ENCODE results near the gene CDK14. TPM values are rescaled to one million over a fixed set of nuclear protein-coding genes. Genes with fewer than 3 reads are reported as not detected.

Gene CDK14
- total and polyA plus RNA-seq, 10 of the 15 experiments (the other 5 are each of a cell fraction or from before 2014, with no cell fraction given), result 6.5 to 61.3 (median 24.2) TPM

DNA sequence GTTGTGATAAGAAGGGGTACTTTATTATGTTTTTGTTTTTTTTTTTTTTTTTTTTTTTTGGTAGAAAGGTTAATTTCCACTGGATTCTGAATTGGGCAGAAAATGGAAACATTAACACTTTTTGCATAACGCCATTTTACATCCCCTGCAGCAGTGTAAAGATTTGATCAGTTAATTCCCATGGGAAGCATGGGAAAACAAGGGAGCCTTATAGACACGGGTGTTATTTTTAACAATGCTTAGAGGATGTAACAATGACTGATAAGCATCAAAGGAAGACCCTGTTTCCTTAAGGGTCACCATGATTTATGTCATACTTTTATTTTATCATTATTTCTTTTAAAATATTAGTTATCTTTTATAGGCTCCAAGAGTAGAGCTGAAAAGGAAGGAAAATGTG lies 140.2 kb downstream of the CDK14 start:
- no peak for TF ChIP-seq POLR2AphosphoS5 (IDR thresholded peaks at IDR 0.05; ENCODE audit: low read length)
- TF ChIP-seq SREBF1 (IDR thresholded peaks at IDR 0.05; ENCODE audit: low read length), result no peak
- TF ChIP-seq HDAC6 (IDR thresholded peaks at IDR 0.05; ENCODE audit: unreplicated experiment), result no peak
- Histone ChIP-seq H3K27ac (ENCODE audit: control insufficient read depth, insufficient read depth) (peak overlapping the region; percentile 81), H4K20me1 (ENCODE audit: control insufficient read depth, insufficient read depth) (no peaks in the 10 kb centered on the region), H2AFZ (ENCODE audit: control insufficient read depth, low read depth, low read length) (no peak overlapping the region), H3K9ac (ENCODE audit: control insufficient read depth, insufficient read depth, low read length) (no peak overlapping the region), H3K4me1 (ENCODE audit: control insufficient read depth, insufficient read depth, low read length) (peaks cover 20% of the 10 kb centered on the region), H3K36me3 (ENCODE audit: control insufficient read depth in 2 of 2, insufficient read depth in 2 of 2, low read length in 1 of 2) (peaks cover 0 to 7% of the 10 kb centered on the region in 2 experiments; a peak in 3 of 4 replicates), H3K4me2 (ENCODE audit: control insufficient read depth, insufficient read depth) (peak overlapping the region; percentile 67), H3K27me3 (replicated peaks in 1 of 2; ENCODE audit: control insufficient read depth in 2 of 2, insufficient read depth in 2 of 2, low read length in 1 of 2) (no peaks in the 10 kb centered on the region), H3K79me2 (ENCODE audit: control insufficient read depth, insufficient read depth, low read length) (no peaks in the 10 kb centered on the region; the same call in 1 of the 2 replicates), H3K4me3 (no peak overlapping the region), H3K9me3 (replicated peaks; ENCODE audit: control insufficient read depth, insufficient read depth, low read length) (peaks cover 6% of the 10 kb centered on the region)
- ChIA-PET POLR2A (interaction anchor here (0.6 to 2.0 kb wide), 5 partner anchors 10 to 83 kb away, joined by 3 to 6 read pairs (median 3); no protein-coding TSS in a partner anchor), CTCF (interaction anchor here (0.7 to 3.4 kb wide), 6 partner anchors 14 to 197 kb away, joined by 3 to 14 read pairs (median 6); no protein-coding TSS in a partner anchor), RAD21 (ENCODE audit: unreplicated experiment) (interaction anchor here (1.0 to 2.6 kb wide), 5 partner anchors 8 to 110 kb away, joined by 3 to 15 read pairs (median 3); no protein-coding TSS in a partner anchor), SMC1A (ENCODE audit: uncharacterized antibody, unreplicated experiment) (interaction anchor here (0.6 to 4.0 kb wide), 9 partner anchors 10 to 195 kb away, joined by 3 to 41 read pairs (median 7); no protein-coding TSS in a partner anchor)
- intact Hi-C loops (cut with micrococcal nuclease; ENCODE audit: unreplicated experiment), result no loop called here
- 77% methylated on average over 2 of the region's 2 CpGs for WGBS (ENCODE audit: insufficient coverage, insufficient replicate concordance, low lambda C conversion rate, missing lambda C conversion rate)
- ATAC-seq, result no peak
- no peak for FAIRE-seq
- no peak for DNase-seq (ENCODE audit: low read depth, low spot score)
- in situ Hi-C loops (cut with MboI), result no loop called here
- no TSS peak for BruUV-seq (replicated peaks)

DNA sequence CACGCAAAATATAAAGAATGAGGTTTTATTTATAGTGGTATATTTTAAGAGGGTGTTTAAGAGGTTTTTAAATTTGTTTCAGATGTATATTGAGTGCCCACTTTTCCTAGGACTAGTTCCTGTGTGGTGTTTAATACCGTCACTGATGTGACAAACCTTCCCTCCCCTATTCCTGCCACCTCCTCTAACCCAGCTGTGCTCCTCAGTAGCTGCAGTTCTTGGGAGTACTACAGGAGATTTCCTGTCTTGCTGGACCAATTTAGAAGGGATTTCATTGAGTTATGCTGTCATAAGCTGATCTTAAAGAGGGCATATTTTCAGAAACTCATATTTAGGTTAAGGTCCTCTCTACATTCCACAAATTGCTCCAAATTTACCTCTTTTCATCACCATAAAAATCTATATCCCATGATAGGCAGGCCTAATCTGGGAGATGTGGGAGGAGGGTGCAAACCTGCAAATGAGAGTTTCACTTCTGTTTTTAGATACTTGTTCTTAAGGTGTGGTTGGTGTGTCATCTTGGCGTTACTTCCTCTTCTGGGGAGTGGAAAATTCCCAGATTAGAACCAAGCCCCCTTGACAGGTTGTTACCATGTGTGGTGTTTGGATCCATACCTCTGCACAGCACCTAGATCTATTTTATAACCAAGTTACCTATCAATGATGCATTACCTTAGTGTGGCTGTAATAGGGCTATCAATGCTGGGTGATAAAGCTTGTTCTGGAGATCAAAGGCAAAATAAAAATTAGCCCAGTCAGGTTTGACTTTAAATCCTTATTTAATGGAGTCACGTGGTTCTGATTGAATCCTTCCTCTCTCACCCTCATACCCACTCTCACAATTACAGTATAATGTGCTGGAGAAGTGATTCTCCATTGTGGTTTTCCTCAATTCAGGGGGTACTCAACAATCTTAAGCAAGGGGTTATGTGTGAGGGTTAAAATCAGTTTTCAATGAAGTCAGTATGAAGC lies 141.1 kb downstream of the CDK14 start:
- Histone ChIP-seq H3K4me1 (ENCODE audit: control insufficient read depth, insufficient read depth, low read length) (peaks cover 20% of the 10 kb centered on the region), H3K9ac (ENCODE audit: control insufficient read depth, insufficient read depth, low read length) (no peak overlapping the region; the same call in 1 of the 2 replicates), H3K9me3 (replicated peaks; ENCODE audit: control insufficient read depth, insufficient read depth, low read length) (peaks cover 6% of the 10 kb centered on the region), H3K36me3 (ENCODE audit: control insufficient read depth in 2 of 2, insufficient read depth in 2 of 2, low read length in 1 of 2) (peaks cover 0 to 7% of the 10 kb centered on the region in 2 experiments; a peak in 3 of 4 replicates), H3K79me2 (ENCODE audit: control insufficient read depth, insufficient read depth, low read length) (no peaks in the 10 kb centered on the region; the same call in 1 of the 2 replicates), H2AFZ (ENCODE audit: control insufficient read depth, low read depth, low read length) (no peak overlapping the region; the same call in 1 of the 2 replicates), H3K4me3 (peak overlapping the region; percentile 10; the same call in 1 of the 2 replicates), H3K27ac (ENCODE audit: control insufficient read depth, insufficient read depth) (peak overlapping the region; percentile 81), H3K27me3 (replicated peaks in 1 of 2; ENCODE audit: control insufficient read depth in 2 of 2, insufficient read depth in 2 of 2, low read length in 1 of 2) (no peaks in the 10 kb centered on the region), H3K4me2 (ENCODE audit: control insufficient read depth, insufficient read depth) (peak overlapping the region; percentile 67), H4K20me1 (ENCODE audit: control insufficient read depth, insufficient read depth) (no peaks in the 10 kb centered on the region)
- DNase-seq (ENCODE audit: low read depth, low spot score), result peak; percentile 86
- intact Hi-C loops (cut with micrococcal nuclease; ENCODE audit: unreplicated experiment), result no loop called here
- ChIA-PET RAD21 (ENCODE audit: unreplicated experiment) (interaction anchor here (1.0 to 2.6 kb wide), 12 partner anchors 9 to 116 kb away, joined by 3 to 15 read pairs (median 4); no protein-coding TSS in a partner anchor), CTCF (interaction anchor here (0.6 to 3.4 kb wide), 13 partner anchors 8 to 297 kb away, joined by 3 to 14 read pairs (median 4); no protein-coding TSS in a partner anchor), SMC1A (ENCODE audit: uncharacterized antibody, unreplicated experiment) (interaction anchor here (0.7 to 4.0 kb wide), 19 partner anchors 10 to 300 kb away, joined by 3 to 41 read pairs (median 7); no protein-coding TSS in a partner anchor), POLR2A (interaction anchor here (0.6 to 2.0 kb wide), 7 partner anchors 13 to 156 kb away, joined by 3 to 7 read pairs (median 3); no protein-coding TSS in a partner anchor)
- BruUV-seq (replicated peaks), result no TSS peak
- WGBS (ENCODE audit: insufficient coverage, insufficient replicate concordance, low lambda C conversion rate, missing lambda C conversion rate), result 12% methylated on average over 4 of the region's 4 CpGs
- peak; percentile 93 for ATAC-seq
- FAIRE-seq, result peak; percentile 86
- in situ Hi-C loops (cut with MboI), result no loop called here
- TF ChIP-seq DPF2 (IDR thresholded peaks at IDR 0.05) (peak; percentile 100), MYB (IDR thresholded peaks at IDR 0.05; ENCODE audit: borderline replicate concordance, low read depth, low read length) (no peak), BMI1 (IDR thresholded peaks at IDR 0.05; ENCODE audit: borderline replicate concordance) (peak; percentile 93), HDAC6 (IDR thresholded peaks at IDR 0.05; ENCODE audit: unreplicated experiment) (no peak), TARDBP (IDR thresholded peaks at IDR 0.05; ENCODE audit: borderline replicate concordance) (no peak), PAX5 (IDR thresholded peaks at IDR 0.05; ENCODE audit: borderline replicate concordance, low read depth, low read length) (peak; percentile 86), MXI1 (IDR thresholded peaks at IDR 0.05; ENCODE audit: low read depth, low read length) (peak; percentile 11; the same call in 1 of the 2 replicates), SMARCA5 (IDR thresholded peaks at IDR 0.05) (no peak), TCF3 (IDR thresholded peaks at IDR 0.05; ENCODE audit: borderline replicate concordance, insufficient read depth, low read depth, low read length) (0 out of 2 replicates have a peak, but pooled peaks have one; percentile 33), SMC3 (IDR thresholded peaks at IDR 0.05; ENCODE audit: borderline replicate concordance, low read length) (no peak), CHD4 (IDR thresholded peaks at IDR 0.05) (0 out of 2 replicates have a peak, but pooled peaks have one; percentile 39)
- TF ChIP-seq, protein P1, sequence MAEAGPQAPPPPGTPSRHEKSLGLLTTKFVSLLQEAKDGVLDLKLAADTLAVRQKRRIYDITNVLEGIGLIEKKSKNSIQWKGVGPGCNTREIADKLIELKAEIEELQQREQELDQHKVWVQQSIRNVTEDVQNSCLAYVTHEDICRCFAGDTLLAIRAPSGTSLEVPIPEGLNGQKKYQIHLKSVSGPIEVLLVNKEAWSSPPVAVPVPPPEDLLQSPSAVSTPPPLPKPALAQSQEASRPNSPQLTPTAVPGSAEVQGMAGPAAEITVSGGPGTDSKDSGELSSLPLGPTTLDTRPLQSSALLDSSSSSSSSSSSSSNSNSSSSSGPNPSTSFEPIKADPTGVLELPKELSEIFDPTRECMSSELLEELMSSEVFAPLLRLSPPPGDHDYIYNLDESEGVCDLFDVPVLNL (IDR thresholded peaks at IDR 0.05; ENCODE audit: low read depth, low read length), result no peak

Data from GM12878 (cell line).